ENCODE measurements around the gene MORN3.
"Not testable (repeated sequence)": the region's sequence is repeated elsewhere in the genome, so short reads cannot be mapped to it uniquely, and the experiment has no call there.

The MORN3 gene

DNA sequence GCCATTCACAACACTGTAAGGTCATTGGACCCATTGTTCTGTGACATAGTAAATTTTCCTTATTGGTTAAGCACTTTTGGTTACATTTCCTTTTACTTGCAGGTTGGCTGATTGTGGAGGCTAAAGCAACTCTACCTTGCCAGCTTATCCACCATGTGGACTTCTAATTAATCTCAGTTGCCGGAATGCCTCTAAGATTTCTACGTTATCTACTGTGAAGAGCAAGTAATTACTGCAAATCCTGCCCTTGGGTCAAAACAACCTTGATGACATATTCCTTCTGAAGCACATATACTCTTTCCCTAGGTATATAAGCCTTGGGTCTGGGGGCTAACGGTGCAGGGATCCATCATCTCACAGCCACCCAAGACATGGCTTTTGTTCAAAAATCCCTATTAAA is 19.5 kb upstream of the MORN3 start:
- no peak overlapping the region for H3K27ac ChIP-seq (ENCODE audit: low read depth, low read length)
- no peaks in the 10 kb centered on the region for H3K27me3 ChIP-seq (ENCODE audit: control insufficient read depth in 1 of 2, insufficient read depth in 2 of 2, low read length in 2 of 2)
- no peak overlapping the region for H3K4me3 ChIP-seq (ENCODE audit: low read depth in 1 of 2, low read length in 2 of 2)
- H3K4me1 ChIP-seq (ENCODE audit: insufficient read depth, low read length): no peaks in the 10 kb centered on the region
- no peak overlapping the region for H3K9ac ChIP-seq (ENCODE audit: low read length)
- no peaks in the 10 kb centered on the region for H3K36me3 ChIP-seq (ENCODE audit: insufficient read depth, low read length)
- H3K9me3 ChIP-seq (ENCODE audit: low read length): no peaks in the 10 kb centered on the region

- not testable (repeated sequence) for H3K4me3 ChIP-seq (ENCODE audit: low read depth in 1 of 2, low read length in 2 of 2); H3K27me3 ChIP-seq (ENCODE audit: control insufficient read depth in 1 of 2, insufficient read depth in 2 of 2, low read length in 2 of 2); H3K36me3 ChIP-seq (ENCODE audit: insufficient read depth, low read length); H3K9ac ChIP-seq (ENCODE audit: low read length); H3K27ac ChIP-seq (ENCODE audit: low read depth, low read length); H3K4me1 ChIP-seq (ENCODE audit: insufficient read depth, low read length); H3K9me3 ChIP-seq (ENCODE audit: low read length)
These were observed 10.3 kb upstream of the MORN3 start for GRCh38 chr12:121679661-121680197.

DNA sequence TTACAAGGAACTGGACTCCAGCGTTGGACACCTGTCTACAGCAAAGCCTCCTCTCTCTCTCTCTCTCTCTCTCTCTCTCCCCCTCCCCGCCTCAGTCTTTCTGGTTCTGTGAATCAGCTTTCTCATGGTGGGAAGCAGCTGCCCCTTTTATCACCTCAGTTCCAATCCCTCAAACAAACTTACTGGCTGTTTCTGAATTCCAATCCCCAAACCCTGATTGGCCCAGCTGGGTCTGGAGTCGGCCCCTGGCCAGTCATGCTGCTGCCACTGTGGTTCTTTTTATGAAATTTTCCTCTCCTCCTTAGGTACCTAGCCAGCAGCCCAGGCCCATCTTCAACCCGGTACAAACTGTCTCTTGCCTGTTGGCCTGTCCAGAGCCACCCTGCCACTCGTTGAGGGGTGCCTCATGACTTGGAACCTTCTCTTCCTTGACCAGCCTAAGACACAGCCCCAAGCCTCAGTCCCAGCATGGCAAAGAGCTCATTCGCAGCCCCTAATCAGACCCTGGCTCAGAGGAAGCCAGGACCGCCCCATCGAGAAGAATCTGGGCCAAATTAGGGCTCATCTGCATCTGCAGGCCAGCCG is 9.4 kb upstream of the MORN3 start:
- Histone ChIP-seq H3K36me3 (ENCODE audit: insufficient read depth, low read length) (no peaks in the 10 kb centered on the region), H3K4me3 (ENCODE audit: low read depth in 1 of 2, low read length in 2 of 2) (no peak overlapping the region), H3K4me1 (ENCODE audit: insufficient read depth, low read length) (no peaks in the 10 kb centered on the region), H3K9me3 (ENCODE audit: low read length) (no peaks in the 10 kb centered on the region), H3K27ac (ENCODE audit: low read depth, low read length) (no peak overlapping the region), H3K9ac (ENCODE audit: low read length) (no peak overlapping the region), H3K27me3 (ENCODE audit: control insufficient read depth in 1 of 2, insufficient read depth in 2 of 2, low read length in 2 of 2) (no peaks in the 10 kb centered on the region)

DNA sequence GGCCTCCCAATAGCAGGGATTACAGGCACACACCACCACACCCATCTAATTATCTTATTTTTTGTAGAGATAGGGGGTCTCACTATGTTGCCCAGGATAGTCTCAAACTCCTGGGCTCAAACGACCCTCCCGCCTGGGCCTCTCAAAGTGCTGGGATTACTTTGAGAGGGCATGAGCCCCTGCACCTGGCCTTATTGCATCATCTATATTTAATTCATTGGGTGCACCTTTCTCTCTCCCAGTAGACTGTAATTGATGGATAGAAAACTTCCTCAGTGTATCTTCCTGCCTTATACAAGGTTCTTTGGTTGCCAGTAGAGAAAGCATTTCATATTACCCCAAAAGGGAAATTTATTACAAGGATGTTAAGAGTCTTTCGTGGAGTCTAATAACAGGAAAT is 8.9 kb upstream of the MORN3 start:
- Histone ChIP-seq H3K36me3 (ENCODE audit: insufficient read depth, low read length) (no peaks in the 10 kb centered on the region), H3K9ac (ENCODE audit: low read length) (no peak overlapping the region), H3K27ac (ENCODE audit: low read depth, low read length) (no peak overlapping the region), H3K4me1 (ENCODE audit: insufficient read depth, low read length) (peaks cover 1% of the 10 kb centered on the region), H3K4me3 (ENCODE audit: low read depth in 1 of 2, low read length in 2 of 2) (no peak overlapping the region), H3K9me3 (ENCODE audit: low read length) (no peaks in the 10 kb centered on the region), H3K27me3 (ENCODE audit: control insufficient read depth in 1 of 2, insufficient read depth in 2 of 2, low read length in 2 of 2) (no peaks in the 10 kb centered on the region)

GRCh38 chr12:121676190-121676589 is 6.7 kb upstream of the MORN3 start:
- H3K4me3 ChIP-seq (ENCODE audit: low read depth in 1 of 2, low read length in 2 of 2): no peak overlapping the region
- H3K4me1 ChIP-seq (ENCODE audit: insufficient read depth, low read length): peaks cover 11% of the 10 kb centered on the region
- no peaks in the 10 kb centered on the region for H3K27me3 ChIP-seq (ENCODE audit: control insufficient read depth in 1 of 2, insufficient read depth in 2 of 2, low read length in 2 of 2)
- no peak overlapping the region for H3K9ac ChIP-seq (ENCODE audit: low read length)
- no peak overlapping the region for H3K27ac ChIP-seq (ENCODE audit: low read depth, low read length)
- H3K9me3 ChIP-seq (ENCODE audit: low read length): no peaks in the 10 kb centered on the region
- H3K36me3 ChIP-seq (ENCODE audit: insufficient read depth, low read length): no peaks in the 10 kb centered on the region

GRCh38 chr12:121673013-121673511 is 3.6 kb upstream of the MORN3 start:
- H3K27me3 ChIP-seq (ENCODE audit: control insufficient read depth in 1 of 2, insufficient read depth in 2 of 2, low read length in 2 of 2): no peaks in the 10 kb centered on the region
- no peaks in the 10 kb centered on the region for H3K36me3 ChIP-seq (ENCODE audit: insufficient read depth, low read length)
- peak overlapping the region; percentile 68 for H3K27ac ChIP-seq (ENCODE audit: low read depth, low read length)
- H3K4me3 ChIP-seq (ENCODE audit: low read depth in 1 of 2, low read length in 2 of 2): peak overlapping the region in 1 of 2 donors; percentile 43
- H3K4me1 ChIP-seq (ENCODE audit: insufficient read depth, low read length): peaks cover 11% of the 10 kb centered on the region
- H3K9ac ChIP-seq (ENCODE audit: low read length): no peak overlapping the region
- no peaks in the 10 kb centered on the region for H3K9me3 ChIP-seq (ENCODE audit: low read length)

DNA sequence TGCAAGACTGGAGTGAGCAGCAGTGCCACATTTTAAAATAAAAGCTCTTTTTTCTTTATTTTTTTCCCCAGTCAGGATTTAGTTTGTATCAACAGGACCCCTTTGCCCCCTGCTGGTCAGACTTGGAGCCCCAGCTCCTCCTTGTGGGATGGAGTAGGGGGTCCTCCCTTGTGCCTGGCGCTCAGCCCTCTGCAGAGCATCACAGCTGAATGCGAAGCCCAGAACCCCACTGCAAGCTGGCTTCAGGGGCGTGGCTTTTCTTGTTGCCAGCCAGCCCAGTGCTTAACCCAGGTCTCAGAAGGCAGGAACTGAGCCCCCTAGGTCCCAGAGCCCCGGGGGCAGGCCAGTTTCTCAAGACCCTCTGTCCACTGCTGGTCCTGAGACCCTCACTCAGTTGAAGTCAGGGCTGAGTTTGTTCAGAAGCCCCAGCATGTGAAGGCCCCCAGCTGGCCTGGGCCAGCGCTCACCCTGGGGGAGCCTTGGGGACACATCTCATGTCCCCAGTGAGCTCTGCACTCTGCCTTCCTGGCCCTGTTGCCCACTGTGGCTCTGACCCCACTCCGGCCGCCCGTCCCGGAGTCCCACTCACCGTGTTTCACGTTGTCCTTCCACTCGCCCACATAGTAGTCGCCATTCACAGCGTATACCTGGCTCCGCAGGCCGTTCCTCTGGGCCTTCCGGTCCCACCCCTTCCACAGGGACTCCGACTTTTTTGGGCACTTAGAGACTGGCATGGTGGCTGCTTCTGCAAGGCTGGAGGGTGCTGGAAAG is 519 bp downstream of the MORN3 start:
- no peaks in the 10 kb centered on the region for H3K27me3 ChIP-seq (ENCODE audit: control insufficient read depth in 1 of 2, insufficient read depth in 2 of 2, low read length in 2 of 2)
- no peak overlapping the region for H3K9ac ChIP-seq (ENCODE audit: low read length)
- H3K4me3 ChIP-seq (ENCODE audit: low read depth in 1 of 2, low read length in 2 of 2): no peak overlapping the region
- H3K4me1 ChIP-seq (ENCODE audit: insufficient read depth, low read length): peaks cover 11% of the 10 kb centered on the region
- H3K9me3 ChIP-seq (ENCODE audit: low read length): no peaks in the 10 kb centered on the region
- no peaks in the 10 kb centered on the region for H3K36me3 ChIP-seq (ENCODE audit: insufficient read depth, low read length)
- no peak overlapping the region for H3K27ac ChIP-seq (ENCODE audit: low read depth, low read length)

DNA sequence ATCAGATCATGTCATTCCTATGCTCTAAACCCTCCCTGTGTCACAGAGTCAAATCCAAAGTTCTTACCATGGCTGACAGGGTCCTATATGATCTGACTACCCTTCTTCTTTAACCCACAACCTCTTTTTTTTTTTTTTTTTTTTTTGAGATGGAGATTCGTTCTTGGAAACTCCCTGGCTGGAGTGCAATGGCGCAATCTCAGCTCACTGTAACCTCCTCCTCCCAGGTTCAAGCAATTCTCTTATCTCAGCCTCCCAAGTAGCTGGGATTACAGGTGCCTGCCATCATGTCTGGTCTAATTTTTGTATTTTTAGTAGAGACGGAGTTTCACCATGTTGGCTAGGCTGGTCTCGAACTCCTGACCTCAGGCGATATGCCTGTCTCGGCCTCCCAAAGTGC is 2.6 kb downstream of the MORN3 start:
- H3K9ac ChIP-seq (ENCODE audit: low read length); H3K27me3 ChIP-seq (ENCODE audit: control insufficient read depth in 1 of 2, insufficient read depth in 2 of 2, low read length in 2 of 2); H3K9me3 ChIP-seq (ENCODE audit: low read length); H3K27ac ChIP-seq (ENCODE audit: low read depth, low read length); H3K4me1 ChIP-seq (ENCODE audit: insufficient read depth, low read length); H3K4me3 ChIP-seq (ENCODE audit: low read depth in 1 of 2, low read length in 2 of 2); H3K36me3 ChIP-seq (ENCODE audit: insufficient read depth, low read length): not testable (repeated sequence)

DNA sequence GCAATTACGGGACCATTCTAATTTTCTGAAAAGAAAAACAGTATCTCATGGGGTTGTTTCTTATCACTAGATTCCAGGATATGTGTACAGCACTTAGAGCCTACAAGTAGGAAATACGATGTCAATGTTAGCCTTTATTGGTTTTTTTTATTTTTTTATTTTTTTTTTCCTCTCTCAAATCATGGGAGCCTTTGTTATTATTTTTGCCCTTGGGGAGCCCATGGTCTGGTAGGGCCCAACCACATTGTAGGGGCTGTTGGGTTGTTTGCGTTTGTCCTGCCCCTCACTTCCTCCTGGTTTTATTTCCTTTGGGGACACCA is 5.9 kb downstream of the MORN3 start:
- H3K36me3 ChIP-seq (ENCODE audit: insufficient read depth, low read length): no peaks in the 10 kb centered on the region
- no peaks in the 10 kb centered on the region for H3K9me3 ChIP-seq (ENCODE audit: low read length)
- no peak overlapping the region for H3K4me3 ChIP-seq (ENCODE audit: low read depth in 1 of 2, low read length in 2 of 2)

DNA sequence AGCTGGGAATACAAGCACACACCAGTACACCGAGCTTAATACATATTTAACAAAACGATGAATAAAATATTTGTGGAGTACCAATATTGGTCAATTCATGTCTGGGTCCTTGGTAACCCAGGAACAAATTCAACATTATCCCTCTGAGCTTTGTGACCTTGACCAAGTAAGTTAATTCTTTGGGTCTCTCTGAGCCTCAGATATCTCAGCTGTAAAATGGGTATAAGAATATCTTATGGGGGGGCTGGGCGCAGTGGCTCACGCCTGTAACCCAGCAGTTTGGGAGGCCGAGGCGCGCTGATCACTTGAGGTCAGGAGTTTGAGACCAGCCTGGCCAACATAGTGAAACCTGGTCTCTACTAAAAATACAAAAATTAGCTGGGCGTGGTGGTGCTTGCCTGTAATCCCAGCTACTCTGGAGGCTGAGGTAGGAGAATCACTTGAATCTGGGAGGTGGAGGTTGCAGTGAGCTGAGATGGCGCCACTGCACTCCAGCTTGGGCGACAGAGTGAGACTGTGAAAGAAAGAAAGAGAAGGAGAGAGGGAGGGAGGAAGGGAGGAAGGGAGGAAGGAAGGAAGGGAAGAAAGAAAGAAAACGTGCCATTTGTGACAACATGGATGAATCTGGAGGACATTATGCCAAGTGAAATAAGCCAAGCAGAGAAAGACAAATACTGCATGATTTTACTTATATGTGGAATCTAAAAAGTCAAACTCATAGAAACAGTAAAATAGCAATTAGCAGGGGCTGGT is 7.9 kb downstream of the MORN3 start:
- not testable (repeated sequence) for H3K4me1 ChIP-seq (ENCODE audit: insufficient read depth, low read length); H3K36me3 ChIP-seq (ENCODE audit: insufficient read depth, low read length); H3K9me3 ChIP-seq (ENCODE audit: low read length); H3K4me3 ChIP-seq (ENCODE audit: low read depth in 1 of 2, low read length in 2 of 2); H3K27me3 ChIP-seq (ENCODE audit: control insufficient read depth in 1 of 2, insufficient read depth in 2 of 2, low read length in 2 of 2); H3K27ac ChIP-seq (ENCODE audit: low read depth, low read length); H3K9ac ChIP-seq (ENCODE audit: low read length)

More for the DNA sequence above, 5.9 kb downstream of the MORN3 start:
- Histone ChIP-seq H3K27me3 (ENCODE audit: control insufficient read depth in 1 of 2, insufficient read depth in 2 of 2, low read length in 2 of 2) (no peaks in the 10 kb centered on the region), H3K27ac (ENCODE audit: low read depth, low read length) (no peak overlapping the region), H3K9ac (ENCODE audit: low read length) (no peak overlapping the region), H3K4me1 (ENCODE audit: insufficient read depth, low read length) (no peaks in the 10 kb centered on the region)

- no peaks in the 10 kb centered on the region for H3K9me3 ChIP-seq (ENCODE audit: low read length)
- no peaks in the 10 kb centered on the region for H3K4me1 ChIP-seq (ENCODE audit: insufficient read depth, low read length)
- H3K36me3 ChIP-seq (ENCODE audit: insufficient read depth, low read length): no peaks in the 10 kb centered on the region
- H3K27ac ChIP-seq (ENCODE audit: low read depth, low read length): no peak overlapping the region
- no peak overlapping the region for H3K9ac ChIP-seq (ENCODE audit: low read length)
- no peaks in the 10 kb centered on the region for H3K27me3 ChIP-seq (ENCODE audit: control insufficient read depth in 1 of 2, insufficient read depth in 2 of 2, low read length in 2 of 2)
- H3K4me3 ChIP-seq (ENCODE audit: low read depth in 1 of 2, low read length in 2 of 2): no peak overlapping the region
These were observed 12.0 kb downstream of the MORN3 start for GRCh38 chr12:121657305-121658008.

Data from muscle layer of colon (tissue), 2 donors.